Measurements from ENCODE around the gene FAM13B.

The FAM13B gene

GRCh38 chr5:137891849-137892248 lies 141.0 kb downstream of the FAM13B start:
- H3K4me3 ChIP-seq (ENCODE audit: low read depth, low read length), result no peak overlapping the region
- no peak for TF ChIP-seq CTCF (IDR thresholded peaks at IDR 0.05; ENCODE audit: low read depth, low read length)

- TF ChIP-seq CTCF (IDR thresholded peaks at IDR 0.05; ENCODE audit: low read depth, low read length), result no peak
- no peak overlapping the region for H3K4me3 ChIP-seq (ENCODE audit: low read depth, low read length)
These were observed 142.0 kb downstream of the FAM13B start for GRCh38 chr5:137890845-137891244.

GRCh38 chr5:137888863-137889759 lies 143.8 kb downstream of the FAM13B start, which contains the start of gene PKD2L2:
Gene PKD2L2, plus strand, starts transcription at chr5:137889457. Its CDS starts 35 bp downstream, at chr5:137889492.
- peak within 1 kb of the TSS; percentile 63 for H3K4me3 ChIP-seq (ENCODE audit: low read depth, low read length)
- TF ChIP-seq CTCF (IDR thresholded peaks at IDR 0.05; ENCODE audit: low read depth, low read length), result no peak

- H3K4me3 ChIP-seq (ENCODE audit: low read depth, low read length), result peak overlapping the region; percentile 63
- TF ChIP-seq CTCF (IDR thresholded peaks at IDR 0.05; ENCODE audit: low read depth, low read length), result no peak
These were observed 144.4 kb downstream of the FAM13B start for GRCh38 chr5:137888466-137888862.

Measured in WI38 (cell line).